Stimulated activated CD8-positive, alpha-beta memory T cell treated with anti-CD3 and anti-CD28 coated beads, Interleukin-15, amount 100 ng/mL, for 24 hours (primary cell): ENCODE data around the gene CPLX4.

Source experiments
- DNase-seq: peaks from one replicate; pipeline ENCODE4 v3.0.0-alpha.2; 2020; ENCODE audit warnings: low read depth

CPLX4 gene

DNA sequence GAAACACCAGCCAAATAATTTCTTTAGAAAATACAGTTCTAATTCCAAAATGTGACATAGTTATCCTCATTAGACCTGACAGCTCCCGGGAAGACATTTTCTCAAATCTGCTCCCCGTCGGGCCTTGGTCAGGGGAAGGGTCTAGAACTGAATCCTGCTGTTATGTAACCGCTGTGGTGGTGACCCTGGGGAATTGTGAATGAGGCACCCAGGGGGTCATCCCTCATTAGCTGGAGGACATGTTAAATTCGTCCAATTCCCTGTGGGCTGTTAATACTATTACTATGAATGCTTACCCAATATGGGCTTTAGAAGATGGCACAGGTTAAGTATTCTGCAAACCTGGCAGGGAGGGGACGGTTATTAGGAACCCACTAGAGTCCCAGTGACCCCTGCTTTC is 11.8 kb downstream of the CPLX4 start:
- no peak for DNase-seq

DNA sequence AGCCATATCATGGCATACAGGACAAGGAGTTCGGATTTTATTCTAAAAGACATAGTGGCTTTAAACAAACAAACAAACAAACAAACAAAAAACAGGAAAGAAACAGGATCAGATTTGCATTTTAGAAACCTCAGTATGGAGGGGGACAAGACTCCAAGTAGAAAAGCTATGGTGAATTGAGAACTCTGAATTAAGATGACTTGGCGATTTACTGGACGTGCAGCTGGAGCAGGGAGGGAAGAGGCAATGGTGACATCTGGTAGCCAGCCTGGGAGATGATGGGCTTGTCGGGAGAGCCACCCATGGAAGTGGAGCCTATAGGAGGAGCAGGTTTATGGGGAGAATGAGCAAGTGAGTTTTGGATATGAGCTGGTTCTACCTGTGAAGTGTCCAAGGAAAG is 13.2 kb downstream of the CPLX4 start:
- no peak for DNase-seq

DNA sequence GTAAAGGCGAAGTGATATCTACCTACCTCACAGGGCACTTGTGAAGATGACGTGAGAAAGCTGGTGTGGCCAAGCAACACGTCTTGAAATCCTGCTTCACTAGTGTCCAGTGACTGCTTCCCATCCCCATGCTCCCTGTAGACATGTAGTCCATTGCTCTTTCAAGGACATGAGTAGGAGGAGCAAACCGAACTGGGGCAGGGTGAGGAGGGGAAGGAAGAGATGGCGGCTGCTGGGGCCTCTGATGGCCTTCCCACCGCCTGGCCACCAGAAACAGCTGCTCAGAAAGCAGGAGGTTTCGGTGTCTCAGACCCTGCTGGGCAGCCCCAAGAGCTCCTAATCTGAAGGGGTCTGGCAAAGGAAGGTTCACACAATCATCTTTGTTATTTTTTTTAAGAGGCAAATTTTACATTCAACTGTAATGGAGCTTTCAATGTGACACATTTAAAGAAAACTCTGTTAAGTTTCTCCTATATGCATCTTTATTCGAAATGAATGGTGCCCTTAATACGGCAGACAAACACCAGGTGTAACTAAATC is 14.7 kb downstream of the CPLX4 start:
- no peak for DNase-seq

DNA sequence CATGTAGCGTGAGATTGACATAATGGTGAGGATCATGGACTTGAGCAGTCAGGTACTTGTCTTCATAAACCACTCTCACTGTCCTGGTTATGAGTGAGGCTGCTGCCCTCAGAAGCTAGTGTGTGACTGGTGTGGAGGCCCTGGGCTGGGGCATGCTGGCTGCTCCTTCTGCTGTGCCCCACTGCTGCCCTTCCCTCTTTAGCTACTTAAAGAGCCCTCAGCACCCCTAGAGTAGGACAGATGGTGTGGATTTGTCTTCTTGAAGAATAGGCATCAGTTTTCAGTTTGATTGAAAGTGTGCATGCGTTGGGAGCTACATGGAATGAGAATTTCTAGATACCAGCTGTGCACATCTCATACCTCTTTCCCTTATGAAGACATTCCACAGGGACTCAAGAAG is 15.4 kb downstream of the CPLX4 start:
- no peak for DNase-seq

DNA sequence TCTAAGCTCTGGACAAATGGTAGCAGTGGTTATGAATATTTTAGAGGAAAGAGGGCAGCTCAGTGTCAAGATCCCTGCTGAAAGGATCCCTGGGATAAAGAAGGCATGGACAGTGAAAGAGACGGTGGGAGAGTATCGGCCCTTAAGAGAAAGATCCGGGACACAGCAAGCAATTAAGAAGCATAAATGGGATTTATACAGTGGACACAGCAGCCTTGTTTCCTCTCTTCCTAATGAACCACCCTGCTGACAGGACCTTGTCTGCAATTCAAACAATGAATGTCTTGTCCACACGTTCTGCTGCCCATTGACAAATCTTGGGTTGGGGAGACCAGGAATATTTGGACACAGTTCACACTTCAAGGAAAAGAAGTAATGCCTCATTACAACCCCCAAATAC is 16.5 kb downstream of the CPLX4 start:
- no peak for DNase-seq

DNA sequence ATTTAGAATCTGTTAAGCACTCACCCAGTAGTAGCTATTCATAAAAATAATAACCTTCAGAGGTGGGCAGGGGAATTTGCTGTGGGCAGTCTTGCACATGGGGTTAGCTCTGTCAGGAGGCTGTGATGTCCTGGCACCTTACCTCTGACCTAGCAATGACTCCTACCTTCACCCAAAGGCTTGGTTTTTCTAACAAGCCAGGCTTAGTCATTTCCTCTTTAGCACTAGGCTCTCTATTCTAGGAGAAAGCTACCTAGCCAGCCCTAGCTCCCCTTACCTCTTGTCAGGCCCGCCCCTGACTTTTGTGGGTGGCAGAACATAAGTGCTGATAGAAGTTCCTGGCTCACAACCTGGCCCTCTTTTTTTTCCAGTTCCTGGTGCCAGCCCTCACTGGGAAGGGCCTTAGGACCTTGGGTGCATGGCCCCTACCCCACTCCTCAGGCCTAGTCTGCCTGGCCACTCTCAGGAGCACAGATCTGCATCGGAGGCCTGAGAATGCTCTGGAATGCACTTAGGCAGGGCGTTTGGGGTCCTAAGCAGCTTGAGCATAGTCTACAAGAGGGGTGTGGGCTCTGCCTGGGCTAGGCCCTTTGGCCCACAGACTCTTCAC is 17.7 kb downstream of the CPLX4 start:
- no peak for DNase-seq

DNA sequence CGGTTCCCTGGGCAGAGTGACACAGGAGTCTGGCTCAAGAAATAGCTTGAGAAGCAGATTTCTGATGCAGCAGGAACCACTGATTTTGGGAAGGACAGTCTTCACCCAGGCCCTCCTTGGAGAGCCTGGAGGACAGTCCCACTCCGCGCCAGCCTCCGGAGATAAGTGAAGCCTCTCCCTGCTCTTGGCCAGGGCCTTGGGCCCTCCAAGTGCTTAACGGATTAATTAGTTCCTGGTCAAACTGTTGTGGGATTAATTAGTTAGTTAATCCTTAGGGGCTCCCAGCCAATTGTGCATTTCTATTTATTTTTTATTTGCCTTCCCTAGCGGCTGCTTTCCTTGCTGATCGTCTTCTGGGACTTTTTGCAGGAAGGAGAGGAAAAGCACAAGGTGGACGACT is 19.6 kb downstream of the CPLX4 start:
- no peak for DNase-seq

DNA sequence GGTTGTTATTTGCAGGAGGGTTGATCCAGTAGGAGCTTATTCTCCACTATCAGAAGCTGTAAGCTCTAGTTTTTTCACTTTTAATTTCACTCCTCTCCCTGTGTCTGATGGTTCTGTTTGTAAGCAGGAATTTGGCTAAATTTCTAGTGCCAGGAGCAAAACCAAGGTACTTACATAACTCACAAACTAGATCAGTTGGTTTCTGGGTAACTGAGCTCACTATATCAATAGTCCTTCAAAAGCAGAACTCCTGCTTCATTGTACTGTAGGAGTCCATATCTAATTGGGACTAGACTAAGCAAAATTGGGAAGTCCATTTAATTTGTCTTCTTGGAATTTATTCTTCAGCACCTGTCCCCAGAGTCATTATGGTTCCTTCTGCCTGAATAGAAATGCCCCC is 25.1 kb downstream of the CPLX4 start:
- DNase-seq: no peak

DNA sequence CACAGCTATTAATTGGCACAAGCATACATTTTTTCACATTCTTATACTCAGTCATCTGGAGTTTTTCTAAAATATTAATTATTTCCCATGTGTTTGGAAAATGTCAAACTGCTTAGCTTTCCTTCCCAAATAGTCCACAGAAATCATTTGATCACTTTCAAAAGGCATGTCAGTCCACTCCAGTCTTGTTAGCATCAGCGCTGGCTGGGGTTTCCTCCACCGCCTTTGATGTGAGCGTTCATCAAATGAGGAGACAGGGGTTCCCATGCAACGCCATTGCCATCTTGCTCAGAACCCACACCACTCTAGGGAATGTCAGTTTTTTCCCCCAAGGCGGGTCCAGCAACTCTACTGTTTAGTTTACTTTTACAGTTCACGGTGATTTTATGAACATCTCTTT is 32.1 kb downstream of the CPLX4 start:
- DNase-seq: no peak

DNA sequence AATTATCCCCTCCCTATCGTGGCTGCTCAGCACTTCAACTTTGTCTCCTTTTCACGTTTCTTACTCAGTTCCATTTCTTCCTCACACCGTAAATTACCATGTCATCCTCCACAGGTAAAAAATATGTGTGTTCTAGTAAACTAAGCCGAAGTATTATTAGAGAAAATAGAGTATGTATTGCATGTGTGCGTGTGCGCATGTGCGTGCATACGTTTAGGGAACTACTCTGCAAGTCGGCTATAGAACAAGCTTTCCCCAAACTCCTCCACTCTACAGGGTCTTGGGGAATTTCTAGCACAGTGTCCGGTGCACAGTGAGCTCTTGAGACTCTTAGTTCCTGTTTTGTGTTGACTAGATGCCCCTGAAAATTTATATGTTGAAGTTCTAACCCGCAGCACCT is 36.1 kb downstream of the CPLX4 start:
- no peak for DNase-seq

DNA sequence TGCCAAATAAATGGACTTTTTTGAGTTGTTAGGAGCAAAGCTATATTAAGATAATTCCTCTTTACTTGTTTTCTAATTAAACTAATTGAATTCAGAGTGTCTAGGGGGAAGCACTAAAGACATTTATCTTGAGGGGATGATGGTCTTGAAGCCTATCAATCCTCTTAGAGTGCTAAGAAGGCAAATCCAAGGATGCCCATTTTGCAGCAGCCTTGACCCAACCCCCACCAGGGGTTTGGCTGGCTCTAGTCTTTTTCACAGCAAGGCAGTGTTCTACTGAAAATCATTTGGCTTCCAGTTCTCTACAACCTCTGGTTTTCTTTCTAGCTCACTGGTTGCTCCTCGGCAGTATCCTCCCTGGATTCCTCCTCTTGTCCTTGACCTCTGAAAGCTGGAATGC is 38.7 kb downstream of the CPLX4 start:
- no peak for DNase-seq

DNA sequence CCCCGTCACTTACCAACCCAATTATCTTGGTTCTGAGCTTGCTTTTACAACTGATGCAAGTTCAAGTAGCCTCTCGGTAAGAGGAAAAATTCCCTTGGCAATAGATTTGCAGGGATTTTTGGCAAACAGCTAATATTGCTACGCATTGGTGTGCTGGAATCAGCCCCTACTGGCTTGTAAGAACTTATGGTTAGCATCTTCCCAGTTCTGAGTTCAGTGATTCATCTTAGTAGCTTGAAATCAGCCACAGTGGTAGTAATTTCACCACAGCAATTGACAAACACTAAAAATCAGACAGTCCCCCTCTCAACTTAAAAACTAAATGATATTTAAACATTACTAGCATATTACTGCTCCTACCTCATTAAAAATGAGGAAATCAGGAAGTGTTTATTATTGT is 39.3 kb downstream of the CPLX4 start:
- no peak for DNase-seq

DNA sequence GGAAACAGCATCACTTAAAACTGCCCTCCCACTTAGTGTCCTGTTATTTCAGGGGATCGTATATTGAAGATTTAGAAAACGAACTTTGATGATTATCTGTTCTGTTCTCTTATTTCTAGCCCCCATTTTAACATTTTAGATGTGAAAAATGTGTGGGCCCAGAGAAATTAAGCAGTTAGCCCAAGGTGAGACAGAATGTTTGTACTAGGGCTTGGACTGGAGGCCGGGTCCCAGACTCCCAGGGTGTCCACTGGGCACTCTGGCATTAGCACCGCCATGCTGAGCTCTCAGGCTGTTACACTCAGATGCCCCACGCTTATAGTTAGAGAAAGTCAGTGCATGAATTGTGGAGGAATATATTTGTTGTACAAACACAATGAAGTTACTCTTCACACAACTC is 39.7 kb downstream of the CPLX4 start:
- DNase-seq: no peak

DNA sequence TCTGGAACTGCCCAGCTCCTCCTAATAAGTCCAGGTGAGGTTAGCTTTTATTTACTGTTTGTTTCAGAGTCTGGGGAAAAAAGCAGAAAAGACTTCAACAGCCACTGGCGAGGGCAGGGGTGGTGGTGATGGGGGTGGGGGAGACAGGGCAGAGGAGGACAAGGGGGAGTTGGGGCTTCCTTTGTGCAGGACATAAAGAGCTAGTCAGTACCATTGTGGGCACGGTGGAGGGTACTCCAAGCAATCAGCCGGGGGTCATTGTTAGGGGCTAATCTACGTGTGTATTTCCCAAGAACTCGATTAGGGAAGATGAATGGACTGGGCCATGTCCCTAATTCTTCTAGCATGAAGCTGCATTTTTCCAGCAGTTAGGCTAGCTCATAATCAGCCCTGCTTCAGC is 42.4 kb downstream of the CPLX4 start:
- DNase-seq: no peak

DNA sequence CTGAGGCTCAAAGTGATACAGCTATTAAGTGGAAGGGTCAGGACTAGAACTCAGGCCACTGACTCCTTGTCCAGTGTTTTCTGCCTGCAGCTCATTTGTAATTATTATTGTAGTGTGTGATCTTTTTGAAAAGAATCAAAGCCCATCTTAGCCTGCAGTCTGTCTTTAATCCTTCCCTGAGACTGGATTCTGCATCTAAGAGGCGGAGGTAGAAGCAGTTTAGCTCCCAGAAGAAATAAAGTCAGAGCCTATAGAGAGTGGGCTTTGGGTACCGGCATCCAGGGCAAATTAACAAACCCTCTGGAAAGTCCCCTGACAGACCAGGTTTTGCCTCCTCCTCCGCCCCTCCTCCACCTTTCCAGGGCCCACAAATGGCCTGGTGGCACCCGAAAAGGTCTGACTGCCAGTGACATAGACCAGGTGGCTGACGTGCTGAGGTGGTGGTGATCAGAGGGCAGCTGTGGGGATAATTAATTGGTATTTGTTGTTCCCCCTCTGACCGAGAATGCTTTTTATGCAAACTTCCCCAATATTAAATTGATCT is 43.0 kb downstream of the CPLX4 start:
- no peak for DNase-seq

DNA sequence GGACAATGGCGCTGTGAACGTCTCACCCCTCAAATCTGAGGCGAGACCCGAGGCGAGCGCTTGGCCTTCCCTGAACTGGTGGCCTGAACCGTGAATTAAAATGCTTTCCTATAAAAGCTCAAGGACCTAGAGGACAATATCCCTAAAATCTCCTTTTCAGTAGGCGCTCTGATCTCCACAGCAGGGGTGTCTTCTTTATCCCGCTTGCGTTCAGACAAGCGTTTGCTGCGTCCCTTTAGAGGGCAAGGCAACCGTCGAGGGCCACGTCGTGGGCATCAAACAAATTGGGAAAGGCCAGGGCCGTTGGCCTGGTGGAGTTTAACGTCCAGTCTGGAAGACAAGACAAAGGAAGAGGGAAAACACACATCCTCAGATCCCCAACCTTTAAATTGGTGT is 43.9 kb downstream of the CPLX4 start:
- no peak for DNase-seq

DNA sequence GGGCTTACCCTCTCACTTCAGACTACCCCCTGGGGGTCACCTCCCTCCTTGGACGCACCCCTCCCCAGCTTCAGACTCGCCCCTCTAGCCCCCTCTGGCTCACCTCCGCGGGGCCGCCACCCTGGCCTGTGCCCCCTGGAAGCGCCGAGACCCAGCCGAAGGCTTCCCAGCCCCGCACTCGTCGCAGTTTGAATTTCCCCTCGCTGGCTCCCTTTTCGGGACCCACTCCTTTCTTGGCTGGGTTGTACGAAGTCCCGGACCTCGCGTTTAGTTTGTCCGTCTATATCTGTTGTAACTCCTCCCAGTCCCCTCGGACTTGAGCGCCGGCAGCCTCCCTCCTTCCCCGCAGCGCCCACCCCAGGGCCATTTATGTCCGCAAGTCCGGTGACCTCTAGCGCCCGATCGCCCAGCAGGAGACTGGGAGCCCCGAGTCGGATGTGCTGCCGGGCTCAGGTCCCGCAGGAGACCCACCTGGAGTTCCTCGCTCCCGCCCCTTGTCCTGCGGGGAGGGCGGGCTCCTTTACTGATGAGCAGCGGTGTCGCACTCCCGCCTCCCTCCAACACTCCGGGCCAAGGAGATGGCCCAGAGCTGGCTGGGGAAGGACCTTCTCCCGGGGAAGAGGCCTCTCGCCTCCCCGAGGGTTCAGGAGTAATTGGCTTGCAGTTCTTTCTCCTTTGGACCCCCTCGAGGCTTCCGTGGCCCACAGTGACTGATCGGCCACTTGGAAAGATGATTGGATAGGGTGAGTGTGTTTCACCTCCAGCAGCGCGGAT is 44.5 kb downstream of the CPLX4 start:
- DNase-seq: no peak

DNA sequence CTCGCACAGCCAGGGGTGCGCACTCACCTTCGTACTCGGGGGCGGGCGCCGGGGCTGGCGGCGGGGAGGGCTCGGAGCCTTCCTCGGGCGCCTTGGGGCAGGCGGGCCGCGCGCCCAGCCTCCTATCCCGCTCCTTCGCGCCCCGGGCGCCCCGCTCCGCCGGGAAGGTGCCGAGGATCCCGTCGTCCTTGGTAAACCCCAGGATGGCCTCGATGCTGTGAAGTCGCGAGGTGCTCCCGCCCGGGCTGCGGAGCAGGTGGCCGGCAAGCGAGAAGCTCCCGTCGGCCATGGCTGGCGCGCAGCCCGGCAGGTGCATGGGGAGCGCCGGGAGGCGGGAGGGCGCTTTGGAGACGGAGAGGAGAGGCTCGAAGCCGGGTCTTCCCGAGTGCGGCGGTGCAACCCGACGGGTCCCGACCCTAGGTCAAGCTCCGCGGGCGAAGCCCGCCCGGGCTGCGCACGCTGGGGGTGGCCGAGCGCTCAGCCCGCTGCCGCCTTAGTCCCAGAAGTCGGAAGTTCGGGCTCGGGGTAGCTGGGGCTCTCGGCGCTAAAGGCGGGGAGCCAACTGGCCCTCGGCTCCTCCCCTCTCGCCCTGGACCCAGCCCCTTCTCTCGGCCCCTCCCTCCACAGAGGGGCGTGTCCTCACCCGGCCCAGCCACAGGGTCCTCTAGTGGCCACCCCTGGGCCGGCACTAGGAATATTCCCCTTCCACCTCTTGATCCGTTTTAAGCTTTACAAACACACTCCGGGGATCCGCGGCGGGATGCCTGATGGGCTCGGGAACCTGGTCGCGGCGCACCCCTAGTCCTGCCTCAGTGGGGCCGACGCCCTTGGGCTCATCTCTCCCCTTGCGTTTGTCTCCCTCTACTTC is 45.3 kb downstream of the CPLX4 start, which contains the start of gene RAX:
TSS of gene RAX (minus strand) at position 564 of the 868 bp plus-strand sequence. CDS start at position 316, 248 bp downstream.
- no peak for DNase-seq

DNA sequence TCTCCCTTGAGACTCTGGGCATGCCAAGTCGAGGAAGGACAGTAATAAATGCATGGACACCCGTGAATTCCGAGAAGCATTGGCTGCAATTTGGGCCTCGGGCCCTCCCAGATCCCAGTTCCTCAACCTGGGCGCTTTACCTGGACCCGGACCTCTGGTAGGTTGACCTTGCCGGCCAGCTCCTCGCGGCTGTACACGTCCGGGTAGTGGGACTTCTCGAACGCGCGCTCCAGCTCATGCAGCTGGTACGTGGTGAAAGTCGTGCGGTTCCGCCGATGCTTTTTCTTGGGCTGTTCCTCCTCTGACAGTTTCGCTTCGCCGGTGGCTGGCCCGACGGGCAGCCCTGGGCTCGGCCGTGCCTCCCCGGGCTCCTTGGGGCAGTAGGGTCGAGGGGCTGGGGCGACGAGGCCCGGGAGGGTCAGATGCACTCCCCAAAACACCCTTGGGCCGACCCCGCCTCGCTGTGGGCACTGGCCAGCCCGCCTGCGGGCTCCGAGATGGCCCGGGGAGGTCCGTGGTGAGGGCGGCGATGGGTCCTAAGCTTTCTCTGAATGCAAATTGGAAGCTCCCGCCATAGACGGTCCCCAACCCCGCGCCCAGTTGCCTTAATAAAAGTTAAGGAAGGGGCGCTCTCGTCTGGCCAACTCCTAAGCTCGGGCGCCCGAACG is 46.1 kb downstream of the CPLX4 start:
- no peak for DNase-seq

DNA sequence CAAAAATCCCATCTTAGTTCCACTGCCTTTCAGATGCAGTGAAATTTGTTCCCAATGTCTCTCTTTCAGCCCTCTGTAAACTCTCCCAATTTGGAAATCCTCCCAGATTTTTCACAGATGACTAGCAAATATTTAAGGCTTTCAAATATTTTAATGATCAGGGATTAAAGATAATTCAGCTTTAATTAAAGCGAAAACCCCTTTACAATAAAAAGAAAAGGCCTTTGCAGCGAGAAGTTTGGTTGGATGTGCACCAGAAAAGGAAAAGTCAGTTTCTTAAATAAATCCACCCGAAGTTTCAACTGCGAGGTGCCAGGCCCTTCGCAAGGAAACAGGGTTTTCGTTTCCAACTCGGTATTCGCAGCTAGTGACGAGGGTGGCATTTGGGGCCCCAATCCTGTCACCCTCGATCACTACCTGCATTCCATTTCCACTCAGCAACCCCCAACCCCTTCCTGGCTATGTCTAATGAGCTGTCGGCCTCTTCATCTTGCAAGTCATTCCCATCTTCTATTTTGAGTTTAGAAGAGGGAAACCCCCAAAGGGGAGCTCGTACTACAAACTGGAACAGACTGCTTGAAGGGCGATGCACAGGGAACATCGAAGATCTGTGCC is 46.7 kb downstream of the CPLX4 start:
- DNase-seq: no peak

DNA sequence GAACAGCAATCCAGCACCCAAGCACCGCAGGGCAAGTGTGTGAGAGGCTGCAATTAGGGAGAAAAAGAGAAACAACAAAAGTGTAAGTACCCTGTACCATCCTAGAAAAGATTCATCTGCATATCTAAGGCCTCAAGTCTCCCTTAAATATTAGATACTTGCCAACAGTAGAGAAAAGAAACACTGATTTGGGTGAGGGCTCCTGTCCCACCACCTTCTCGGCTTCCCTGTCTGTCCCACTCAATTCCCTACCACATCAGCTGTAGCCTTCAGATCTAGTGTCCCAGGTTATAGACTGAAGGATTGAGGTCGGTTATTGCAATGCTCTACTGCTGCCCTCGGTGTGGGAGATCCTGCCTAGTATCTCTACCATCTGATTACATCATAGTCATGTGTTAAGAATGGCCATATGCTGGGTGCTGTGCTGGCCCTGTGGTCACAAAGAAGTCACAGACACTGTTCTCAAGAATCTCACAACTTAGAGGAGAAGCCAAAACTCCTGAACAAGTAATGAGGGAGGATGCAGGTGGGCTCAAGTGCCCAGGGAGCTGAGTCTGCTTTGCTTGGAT is 47.7 kb downstream of the CPLX4 start:
- no peak for DNase-seq
